Osteoblast (primary cell): ENCODE measurements around the gene CLIP4. TPM values are rescaled to one million over a fixed set of nuclear protein-coding genes. Genes with fewer than 3 reads are reported as not detected.

Experiments used
- DNase-seq: peaks from one replicate; pipeline ENCODE4 v3.0.0; 2011; ENCODE audit warnings: low spot score, mixed read lengths; ENCODE audit not compliant: insufficient read length; ENCODE audit errors: missing footprints
- H2AFZ ChIP-seq: 2 replicates; pipeline ENCODE4 v1.6.0; 2011; ENCODE audit warnings: mild to moderate bottlenecking, low read length
- H3K27ac ChIP-seq: 2 replicates; pipeline ENCODE4 v1.5.1; 2011; ENCODE audit warnings: mild to moderate bottlenecking, low read depth, low read length, moderate library complexity
- H3K27me3 ChIP-seq: 2 replicates; pipeline ENCODE4 v1.6.0; 2012; ENCODE audit warnings: mild to moderate bottlenecking, control low read depth, inconsistent platforms, low read length, moderate library complexity; ENCODE audit not compliant: insufficient read depth
- H3K36me3 ChIP-seq: 2 replicates; pipeline ENCODE4 v1.5.1; 2011; ENCODE audit warnings: mild to moderate bottlenecking, low read length, control low read depth, moderate library complexity; ENCODE audit not compliant: insufficient read depth
- H3K4me1 ChIP-seq: 2 replicates; pipeline ENCODE4 v1.5.1; 2011; ENCODE audit warnings: mild to moderate bottlenecking, low read length, control low read depth, moderate library complexity; ENCODE audit not compliant: insufficient read depth
- H3K4me2 ChIP-seq: 2 replicates; pipeline ENCODE4 v1.6.0; 2011; ENCODE audit warnings: mild to moderate bottlenecking, low read length; ENCODE audit not compliant: insufficient read depth
- H3K4me3 ChIP-seq: fragments of 200-600 bp; sonication (generic); 3 replicates; pipeline ENCODE4 v1.5.1; 2012; ENCODE audit warnings: mild to moderate bottlenecking, low read length, inconsistent platforms; ENCODE audit not compliant: insufficient read depth
- H3K79me2 ChIP-seq: 2 replicates; pipeline ENCODE4 v1.6.0; 2012; ENCODE audit warnings: mild to moderate bottlenecking, low read length, control low read depth, inconsistent platforms; ENCODE audit not compliant: insufficient read depth
- H3K9me3 ChIP-seq: 2 replicates; pipeline ENCODE4 v1.5.1; 2011; ENCODE audit warnings: low read depth, low read length, control low read depth
- H4K20me1 ChIP-seq: 2 replicates; pipeline ENCODE4 v1.6.0; 2012; ENCODE audit warnings: mild to moderate bottlenecking, low read length, control low read depth; ENCODE audit not compliant: insufficient read depth
- total RNA-seq: library from RNA; depleted of rRNA; stranded (reverse); fragments of >200 nt; gene quantifications from 2 replicates; pipeline ENCODE4 v1.2.3, GENCODE V29; 2012
- TF ChIP-seq, protein P1 (sequence below): IDR thresholded peaks from 2 replicates; pipeline ENCODE4 v1.5.1; 2011; ENCODE audit warnings: mild to moderate bottlenecking, low read depth, low read length, moderate library complexity; ENCODE audit errors: extremely low read depth

The CLIP4 gene
- total RNA-seq, 1 donor, result 124 TPM

GRCh38 chr2:29187926-29188325 is 72.7 kb downstream of the CLIP4 start:
- Histone ChIP-seq H3K4me1 (peaks cover 22% of the 10 kb centered on the region), H3K79me2 (no peaks in the 10 kb centered on the region), H3K4me2 (no peak overlapping the region), H3K27me3 (no peaks in the 10 kb centered on the region), H3K4me3 (no peak overlapping the region), H3K9me3 (peaks cover 2% of the 10 kb centered on the region), H2AFZ (no peak overlapping the region), H3K36me3 (peaks cover 9% of the 10 kb centered on the region), H3K27ac (no peak overlapping the region), H4K20me1 (no peaks in the 10 kb centered on the region)
- DNase-seq, result peak; percentile 74
- TF ChIP-seq, protein P1, sequence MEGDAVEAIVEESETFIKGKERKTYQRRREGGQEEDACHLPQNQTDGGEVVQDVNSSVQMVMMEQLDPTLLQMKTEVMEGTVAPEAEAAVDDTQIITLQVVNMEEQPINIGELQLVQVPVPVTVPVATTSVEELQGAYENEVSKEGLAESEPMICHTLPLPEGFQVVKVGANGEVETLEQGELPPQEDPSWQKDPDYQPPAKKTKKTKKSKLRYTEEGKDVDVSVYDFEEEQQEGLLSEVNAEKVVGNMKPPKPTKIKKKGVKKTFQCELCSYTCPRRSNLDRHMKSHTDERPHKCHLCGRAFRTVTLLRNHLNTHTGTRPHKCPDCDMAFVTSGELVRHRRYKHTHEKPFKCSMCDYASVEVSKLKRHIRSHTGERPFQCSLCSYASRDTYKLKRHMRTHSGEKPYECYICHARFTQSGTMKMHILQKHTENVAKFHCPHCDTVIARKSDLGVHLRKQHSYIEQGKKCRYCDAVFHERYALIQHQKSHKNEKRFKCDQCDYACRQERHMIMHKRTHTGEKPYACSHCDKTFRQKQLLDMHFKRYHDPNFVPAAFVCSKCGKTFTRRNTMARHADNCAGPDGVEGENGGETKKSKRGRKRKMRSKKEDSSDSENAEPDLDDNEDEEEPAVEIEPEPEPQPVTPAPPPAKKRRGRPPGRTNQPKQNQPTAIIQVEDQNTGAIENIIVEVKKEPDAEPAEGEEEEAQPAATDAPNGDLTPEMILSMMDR, result no peak

GRCh38 chr2:29189052-29189451 is 73.8 kb downstream of the CLIP4 start:
- H3K4me3 ChIP-seq, result no peak overlapping the region
- peaks cover 25% of the 10 kb centered on the region for H3K4me1 ChIP-seq
- peaks cover 2% of the 10 kb centered on the region for H3K9me3 ChIP-seq
- TF ChIP-seq, protein P1, result no peak
- no peak for DNase-seq
- no peak overlapping the region for H2AFZ ChIP-seq
- H3K36me3 ChIP-seq, result peaks cover 9% of the 10 kb centered on the region
- H4K20me1 ChIP-seq, result no peaks in the 10 kb centered on the region
- no peaks in the 10 kb centered on the region for H3K27me3 ChIP-seq
- H3K79me2 ChIP-seq, result no peaks in the 10 kb centered on the region
- H3K4me2 ChIP-seq, result no peak overlapping the region
- no peak overlapping the region for H3K27ac ChIP-seq

- H3K4me2 ChIP-seq, result no peak overlapping the region
- no peaks in the 10 kb centered on the region for H4K20me1 ChIP-seq
- H3K9me3 ChIP-seq, result peaks cover 2% of the 10 kb centered on the region
- peaks cover 25% of the 10 kb centered on the region for H3K4me1 ChIP-seq
- H3K27ac ChIP-seq, result no peak overlapping the region
- no peaks in the 10 kb centered on the region for H3K79me2 ChIP-seq
- TF ChIP-seq, protein P1, result no peak
- no peaks in the 10 kb centered on the region for H3K27me3 ChIP-seq
- H2AFZ ChIP-seq, result no peak overlapping the region
- H3K4me3 ChIP-seq, result no peak overlapping the region
- peaks cover 5% of the 10 kb centered on the region for H3K36me3 ChIP-seq
- DNase-seq, result no peak
These were observed 76.6 kb downstream of the CLIP4 start for GRCh38 chr2:29191817-29192216.

- Histone ChIP-seq H3K4me3 (no peak overlapping the region), H3K36me3 (no peaks in the 10 kb centered on the region), H3K9me3 (no peaks in the 10 kb centered on the region), H3K4me1 (peaks cover 25% of the 10 kb centered on the region), H3K27ac (no peak overlapping the region), H4K20me1 (no peaks in the 10 kb centered on the region), H3K4me2 (no peak overlapping the region), H3K79me2 (no peaks in the 10 kb centered on the region), H2AFZ (no peak overlapping the region), H3K27me3 (no peaks in the 10 kb centered on the region)
- TF ChIP-seq, protein P1, result no peak
- DNase-seq, result peak; percentile 73
These were observed 77.3 kb downstream of the CLIP4 start for GRCh38 chr2:29192526-29192925.
